ENCODE results near the gene LDB1.

Gene LDB1

DNA sequence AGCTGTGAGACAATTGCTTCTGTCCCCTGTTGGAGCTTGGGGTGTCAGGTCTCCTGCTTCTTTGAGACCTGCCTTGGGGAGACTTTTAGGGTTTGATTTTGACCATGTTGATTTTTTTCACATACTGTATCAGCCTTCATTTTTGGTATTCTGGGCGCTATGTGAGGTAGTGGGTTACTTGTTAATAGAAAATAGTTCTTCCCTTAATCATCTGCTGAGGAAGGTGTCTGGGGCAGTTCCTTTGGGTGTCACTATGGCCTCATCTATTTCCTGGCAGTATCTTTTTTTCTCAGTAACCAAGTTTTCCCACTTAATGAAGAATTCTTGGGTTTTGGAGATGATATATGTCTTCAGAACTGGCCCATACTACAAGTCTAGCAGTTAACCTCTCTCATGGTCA is 27.4 kb upstream of the LDB1 start:
- Histone ChIP-seq H3K79me2 (ENCODE audit: control insufficient read depth, insufficient read depth, low read length, poor library complexity) (peaks cover 3% of the 10 kb centered on the region), H3K27ac (ENCODE audit: low read depth, low read length) (no peak overlapping the region), H3K36me3 (ENCODE audit: control insufficient read depth in 1 of 2, insufficient read depth in 2 of 2, low read length in 2 of 2) (peaks cover 41 to 58% of the 10 kb centered on the region in 2 experiments), H3K4me3 (ENCODE audit: low read depth, low read length) (no peak overlapping the region), H2AFZ (ENCODE audit: insufficient read depth, low read length, poor library complexity) (no peak overlapping the region), H3K9ac (ENCODE audit: low read length) (no peak overlapping the region), H3K27me3 (ENCODE audit: insufficient read depth, low read length) (no peaks in the 10 kb centered on the region), H2AK5ac (ENCODE audit: low read length) (no peak overlapping the region), H3K23ac (ENCODE audit: low read length) (no peak overlapping the region), H3K4ac (ENCODE audit: low read depth, low read length) (no peak overlapping the region), H2BK12ac (ENCODE audit: low read length) (no peak overlapping the region), H4K91ac (ENCODE audit: low read depth, low read length) (no peak overlapping the region), H3K18ac (ENCODE audit: low read length) (no peak overlapping the region), H3K14ac (ENCODE audit: low read length) (no peak overlapping the region), H4K8ac (ENCODE audit: low read depth, low read length) (no peak overlapping the region), H2BK5ac (ENCODE audit: low read depth, low read length, poor library complexity) (no peak overlapping the region), H2BK120ac (ENCODE audit: insufficient read depth, low read length, poor library complexity) (no peak overlapping the region), H3K4me2 (ENCODE audit: low read length) (no peak overlapping the region), H3K9me3 (ENCODE audit: insufficient read depth, low read depth, low read length) (no peaks in the 10 kb centered on the region), H3K4me1 (ENCODE audit: control insufficient read depth in 1 of 2, insufficient read depth in 2 of 2, low read length in 2 of 2) (peaks cover 6 to 8% of the 10 kb centered on the region in 2 experiments), H3K79me1 (ENCODE audit: low read length) (peaks cover 5% of the 10 kb centered on the region), H4K12ac (ENCODE audit: low read depth, low read length) (no peak overlapping the region)
- no peak for DNase-seq
- WGBS (ENCODE audit: extremely low coverage, insufficient coverage, insufficient read length), result no CpG with 5 or more reads among the region's 1 CpG

DNA sequence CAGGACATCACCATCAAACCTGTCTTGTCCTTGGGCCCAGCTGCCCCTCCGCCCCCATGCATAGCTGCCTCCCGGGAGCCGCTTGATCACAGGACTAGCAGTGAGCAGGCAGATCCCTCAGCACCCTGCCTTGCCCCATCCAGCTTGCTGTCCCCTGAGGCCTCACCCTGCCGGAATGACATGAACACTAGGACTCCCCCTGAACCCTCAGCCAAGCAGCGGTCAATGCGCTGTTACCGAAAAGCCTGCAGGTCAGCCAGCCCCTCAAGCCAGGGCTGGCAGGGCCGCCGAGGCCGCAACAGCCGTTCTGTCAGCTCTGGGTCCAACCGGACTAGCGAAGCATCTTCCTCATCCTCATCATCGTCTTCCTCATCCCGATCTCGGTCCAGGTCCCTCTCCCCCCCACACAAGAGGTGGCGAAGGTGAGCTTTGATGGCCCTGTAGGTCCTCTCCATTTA is 26.8 kb upstream of the LDB1 start:
- Histone ChIP-seq H4K91ac (ENCODE audit: low read depth, low read length) (no peak overlapping the region), H3K14ac (ENCODE audit: low read length) (no peak overlapping the region), H3K4me2 (ENCODE audit: low read length) (no peak overlapping the region), H3K4me3 (ENCODE audit: low read depth, low read length) (no peak overlapping the region), H3K18ac (ENCODE audit: low read length) (no peak overlapping the region), H3K4ac (ENCODE audit: low read depth, low read length) (no peak overlapping the region), H3K27me3 (ENCODE audit: insufficient read depth, low read length) (no peaks in the 10 kb centered on the region), H3K9me3 (ENCODE audit: insufficient read depth, low read depth, low read length) (no peaks in the 10 kb centered on the region), H3K79me1 (ENCODE audit: low read length) (peaks cover 2% of the 10 kb centered on the region), H4K8ac (ENCODE audit: low read depth, low read length) (no peak overlapping the region), H3K9ac (ENCODE audit: low read length) (no peak overlapping the region), H3K79me2 (ENCODE audit: control insufficient read depth, insufficient read depth, low read length, poor library complexity) (no peaks in the 10 kb centered on the region), H2BK120ac (ENCODE audit: insufficient read depth, low read length, poor library complexity) (no peak overlapping the region), H4K12ac (ENCODE audit: low read depth, low read length) (no peak overlapping the region), H3K36me3 (ENCODE audit: control insufficient read depth in 1 of 2, insufficient read depth in 2 of 2, low read length in 2 of 2) (peaks cover 44 to 58% of the 10 kb centered on the region in 2 experiments), H2BK12ac (ENCODE audit: low read length) (no peak overlapping the region), H2BK5ac (ENCODE audit: low read depth, low read length, poor library complexity) (no peak overlapping the region), H3K27ac (ENCODE audit: low read depth, low read length) (no peak overlapping the region), H3K4me1 (ENCODE audit: control insufficient read depth in 1 of 2, insufficient read depth in 2 of 2, low read length in 2 of 2) (peaks cover 6 to 8% of the 10 kb centered on the region in 2 experiments), H2AFZ (ENCODE audit: insufficient read depth, low read length, poor library complexity) (no peak overlapping the region), H3K23ac (ENCODE audit: low read length) (no peak overlapping the region), H2AK5ac (ENCODE audit: low read length) (no peak overlapping the region)
- WGBS (ENCODE audit: extremely low coverage, insufficient coverage, insufficient read length), result no CpG with 5 or more reads among the region's 17 CpGs
- no peak for DNase-seq

DNA sequence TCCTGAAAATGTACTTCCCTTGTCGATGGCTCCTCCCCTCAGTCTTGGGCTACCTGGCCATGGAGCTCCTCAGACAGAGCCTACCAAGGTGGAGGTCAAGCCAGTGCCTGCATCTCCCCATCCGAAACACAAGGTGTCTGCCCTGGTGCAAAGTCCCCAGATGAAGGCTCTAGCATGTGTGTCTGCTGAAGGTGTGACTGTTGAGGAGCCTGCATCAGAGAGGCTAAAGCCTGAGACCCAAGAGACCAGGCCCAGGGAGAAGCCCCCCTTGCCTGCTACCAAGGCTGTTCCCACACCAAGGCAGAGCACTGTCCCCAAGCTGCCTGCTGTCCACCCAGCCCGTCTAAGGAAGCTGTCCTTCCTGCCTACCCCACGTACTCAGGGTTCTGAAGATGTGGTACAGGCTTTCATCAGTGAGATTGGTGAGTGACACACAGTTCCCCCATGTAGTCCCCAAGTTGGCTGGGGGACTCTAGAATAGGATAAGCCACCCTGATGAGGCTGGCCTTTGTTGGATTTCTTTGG is 21.5 kb upstream of the LDB1 start:
- no peak overlapping the region for H2BK5ac ChIP-seq (ENCODE audit: low read depth, low read length, poor library complexity)
- no peak overlapping the region for H4K8ac ChIP-seq (ENCODE audit: low read depth, low read length)
- H4K12ac ChIP-seq (ENCODE audit: low read depth, low read length), result peak overlapping the region; percentile 2
- no peak for DNase-seq
- H4K91ac ChIP-seq (ENCODE audit: low read depth, low read length), result no peak overlapping the region
- no peak overlapping the region for H2AFZ ChIP-seq (ENCODE audit: insufficient read depth, low read length, poor library complexity)
- no peak overlapping the region for H3K9ac ChIP-seq (ENCODE audit: low read length)
- H3K14ac ChIP-seq (ENCODE audit: low read length), result no peak overlapping the region
- no peaks in the 10 kb centered on the region for H3K79me1 ChIP-seq (ENCODE audit: low read length)
- H3K79me2 ChIP-seq (ENCODE audit: control insufficient read depth, insufficient read depth, low read length, poor library complexity), result peaks cover 2% of the 10 kb centered on the region
- no CpG with 5 or more reads among the region's 4 CpGs for WGBS (ENCODE audit: extremely low coverage, insufficient coverage, insufficient read length)
- no peak overlapping the region for H2BK120ac ChIP-seq (ENCODE audit: insufficient read depth, low read length, poor library complexity)
- H3K18ac ChIP-seq (ENCODE audit: low read length), result no peak overlapping the region
- H3K27me3 ChIP-seq (ENCODE audit: insufficient read depth, low read length), result no peaks in the 10 kb centered on the region
- no peak overlapping the region for H3K23ac ChIP-seq (ENCODE audit: low read length)
- no peak overlapping the region for H2BK12ac ChIP-seq (ENCODE audit: low read length)
- H3K4me2 ChIP-seq (ENCODE audit: low read length), result no peak overlapping the region
- peaks cover 5% of the 10 kb centered on the region for H3K9me3 ChIP-seq (ENCODE audit: insufficient read depth, low read depth, low read length)
- H3K27ac ChIP-seq (ENCODE audit: low read depth, low read length), result no peak overlapping the region
- no peak overlapping the region for H3K4me3 ChIP-seq (ENCODE audit: low read depth, low read length)
- H3K36me3 ChIP-seq (ENCODE audit: control insufficient read depth in 1 of 2, insufficient read depth in 2 of 2, low read length in 2 of 2), result peaks cover 66 to 74% of the 10 kb centered on the region in 2 experiments
- H3K4ac ChIP-seq (ENCODE audit: low read depth, low read length), result no peak overlapping the region
- peaks cover 0 to 1% of the 10 kb centered on the region in 2 experiments for H3K4me1 ChIP-seq (ENCODE audit: control insufficient read depth in 1 of 2, insufficient read depth in 2 of 2, low read length in 2 of 2)
- no peak overlapping the region for H2AK5ac ChIP-seq (ENCODE audit: low read length)

DNA sequence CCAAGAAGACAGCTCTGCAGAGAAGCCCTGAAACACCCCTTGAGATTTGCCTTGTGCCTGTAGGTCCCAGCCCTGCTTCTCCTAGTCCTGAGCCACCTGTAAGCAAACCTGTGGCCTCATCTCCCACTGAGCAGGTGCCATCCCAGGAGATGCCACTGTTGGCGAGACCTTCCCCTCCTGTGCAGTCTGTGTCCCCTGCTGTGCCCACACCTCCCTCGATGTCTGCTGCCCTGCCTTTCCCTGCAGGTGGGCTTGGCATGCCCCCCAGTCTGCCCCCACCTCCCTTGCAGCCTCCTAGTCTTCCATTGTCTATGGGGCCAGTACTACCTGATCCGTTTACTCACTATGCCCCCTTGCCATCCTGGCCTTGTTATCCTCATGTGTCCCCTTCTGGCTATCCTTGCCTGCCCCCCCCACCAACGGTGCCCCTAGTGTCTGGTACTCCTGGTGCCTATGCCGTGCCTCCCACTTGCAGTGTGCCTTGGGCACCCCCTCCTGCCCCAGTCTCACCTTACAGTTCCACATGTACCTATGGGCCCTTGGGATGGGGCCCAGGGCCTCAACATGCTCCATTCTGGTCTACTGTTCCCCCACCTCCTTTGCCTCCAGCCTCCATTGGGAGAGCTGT is 20.9 kb upstream of the LDB1 start:
- Histone ChIP-seq H3K14ac (ENCODE audit: low read length) (no peak overlapping the region), H3K23ac (ENCODE audit: low read length) (no peak overlapping the region), H3K36me3 (ENCODE audit: control insufficient read depth in 1 of 2, insufficient read depth in 2 of 2, low read length in 2 of 2) (peaks cover 60 to 68% of the 10 kb centered on the region in 2 experiments), H3K18ac (ENCODE audit: low read length) (no peak overlapping the region), H3K27me3 (ENCODE audit: insufficient read depth, low read length) (no peaks in the 10 kb centered on the region), H4K8ac (ENCODE audit: low read depth, low read length) (no peak overlapping the region), H3K9ac (ENCODE audit: low read length) (no peak overlapping the region), H2BK12ac (ENCODE audit: low read length) (no peak overlapping the region), H3K79me2 (ENCODE audit: control insufficient read depth, insufficient read depth, low read length, poor library complexity) (peaks cover 4% of the 10 kb centered on the region), H3K4ac (ENCODE audit: low read depth, low read length) (no peak overlapping the region), H3K27ac (ENCODE audit: low read depth, low read length) (no peak overlapping the region), H3K9me3 (ENCODE audit: insufficient read depth, low read depth, low read length) (peaks cover 5% of the 10 kb centered on the region), H2BK5ac (ENCODE audit: low read depth, low read length, poor library complexity) (no peak overlapping the region), H3K79me1 (ENCODE audit: low read length) (no peaks in the 10 kb centered on the region), H4K12ac (ENCODE audit: low read depth, low read length) (no peak overlapping the region), H2BK120ac (ENCODE audit: insufficient read depth, low read length, poor library complexity) (no peak overlapping the region), H3K4me3 (ENCODE audit: low read depth, low read length) (no peak overlapping the region), H3K4me1 (ENCODE audit: control insufficient read depth in 1 of 2, insufficient read depth in 2 of 2, low read length in 2 of 2) (peaks cover 0 to 3% of the 10 kb centered on the region in 2 experiments), H4K91ac (ENCODE audit: low read depth, low read length) (no peak overlapping the region), H3K4me2 (ENCODE audit: low read length) (no peak overlapping the region), H2AK5ac (ENCODE audit: low read length) (no peak overlapping the region), H2AFZ (ENCODE audit: insufficient read depth, low read length, poor library complexity) (no peak overlapping the region)
- no peak for DNase-seq
- WGBS (ENCODE audit: extremely low coverage, insufficient coverage, insufficient read length), result no CpG with 5 or more reads among the region's 5 CpGs
